SK-N-SH treated with all-trans-retinoic acid at 6 μM for 48 hours (cell line): Measurements from ENCODE around the gene JMJD1C.
A peak's percentile ranks its signal among the peaks of the same experiment; 100 is the strongest.

Source experiments
- ATAC-seq: fragments of 200-7000 bp; cut with Tn5 transposase; 3 replicates; pipeline ENCODE4 v1.9.1; 2020; ENCODE audit warnings: mild to moderate bottlenecking, moderate library complexity
- ARNTL ChIP-seq: fragments of 450-650 bp; formaldehyde crosslinking; IDR thresholded peaks from 2 replicates; pipeline ENCODE4 v1.5.0; 2020; ENCODE audit warnings: low read depth, mild to moderate bottlenecking, moderate library complexity, borderline replicate concordance
- BACH2 ChIP-seq: fragments of 250-450 bp; sonication (Bioruptor Pico); IDR thresholded peaks from 2 replicates; pipeline ENCODE4 v1.9.0; 2021; ENCODE audit warnings: mild to moderate bottlenecking, borderline replicate concordance
- CSDC2 ChIP-seq: fragments of 250-450 bp; sonication (Bioruptor Pico); IDR thresholded peaks from 2 replicates; pipeline ENCODE4 v1.5.0; 2020; ENCODE audit warnings: mild to moderate bottlenecking, moderate library complexity
- ESRRG ChIP-seq: fragments of 250-450 bp; sonication (Bioruptor Pico); IDR thresholded peaks from 2 replicates; pipeline ENCODE4 v1.6.1; 2021; ENCODE audit warnings: mild to moderate bottlenecking
- GLIS3 ChIP-seq: fragments of 250-450 bp; sonication (Bioruptor Pico); IDR thresholded peaks from 2 replicates; pipeline ENCODE4 v1.5.0; 2020; ENCODE audit warnings: mild to moderate bottlenecking, moderate library complexity
- ISL1 ChIP-seq: fragments of 250-450 bp; sonication (Bioruptor Pico); IDR thresholded peaks from 2 replicates; pipeline ENCODE4 v2.1.2; 2022; ENCODE audit warnings: mild to moderate bottlenecking, moderate library complexity
- OSR1 ChIP-seq: fragments of 250-450 bp; sonication (Bioruptor Pico); IDR thresholded peaks from 2 replicates; pipeline ENCODE4 v1.8.0; 2022; ENCODE audit warnings: moderate library complexity, mild to moderate bottlenecking, inconsistent platforms
- PPARA ChIP-seq: fragments of 250-450 bp; sonication (Bioruptor Pico); IDR thresholded peaks from 2 replicates; pipeline ENCODE4 v1.5.0; 2020; ENCODE audit warnings: mild to moderate bottlenecking, borderline replicate concordance
- RARB ChIP-seq: fragments of 250-450 bp; sonication (Bioruptor Pico); IDR thresholded peaks from 2 replicates; pipeline ENCODE4 v1.8.0; 2021; ENCODE audit warnings: mild to moderate bottlenecking, moderate library complexity
- SNAI2 ChIP-seq: fragments of 250-450 bp; sonication (Bioruptor Pico); IDR thresholded peaks from 2 replicates; pipeline ENCODE4 v1.5.0; 2020; ENCODE audit warnings: mild to moderate bottlenecking, moderate library complexity
- TCF4 ChIP-seq: fragments of 250-450 bp; sonication (Bioruptor Pico); IDR thresholded peaks from 2 replicates; pipeline ENCODE4 v1.8.0; 2021; ENCODE audit warnings: mild to moderate bottlenecking, moderate library complexity, borderline replicate concordance
- TOX ChIP-seq: fragments of 250-450 bp; sonication (Bioruptor Pico); IDR thresholded peaks from 2 replicates; pipeline ENCODE4 v1.8.0; 2021; ENCODE audit warnings: mild to moderate bottlenecking, moderate library complexity, borderline replicate concordance
- ZC3H10 ChIP-seq: fragments of 250-450 bp; sonication (Bioruptor Pico); IDR thresholded peaks from 2 replicates; pipeline ENCODE4 v1.5.1; 2021; ENCODE audit warnings: mild to moderate bottlenecking, moderate library complexity
- ZFP3 ChIP-seq: fragments of 250-450 bp; sonication (Bioruptor Pico); IDR thresholded peaks from 2 replicates; pipeline ENCODE4 v1.5.0; 2020; ENCODE audit warnings: mild to moderate bottlenecking, moderate library complexity
- ZFP30 ChIP-seq: fragments of 450-650 bp; formaldehyde crosslinking; IDR thresholded peaks from 2 replicates; pipeline ENCODE4 v1.5.0; 2022; ENCODE audit warnings: mild to moderate bottlenecking, moderate library complexity
- ZNF565 ChIP-seq: fragments of 450-650 bp; formaldehyde crosslinking; conservative IDR thresholded peaks from 2 replicates; pipeline ENCODE4 v1.5.0; 2020; ENCODE audit warnings: low read depth, mild to moderate bottlenecking, moderate library complexity
- ZNF70 ChIP-seq: fragments of 450-650 bp; formaldehyde crosslinking; IDR thresholded peaks from 2 replicates; pipeline ENCODE4 v1.5.0; 2020; ENCODE audit warnings: mild to moderate bottlenecking, moderate library complexity
- ZNF8 ChIP-seq: fragments of 450-650 bp; formaldehyde crosslinking; IDR thresholded peaks from 2 replicates; pipeline ENCODE4 v1.5.0; 2020; ENCODE audit warnings: mild to moderate bottlenecking, moderate library complexity
- TF ChIP-seq, protein P1 (sequence below): fragments of 250-450 bp; sonication (Bioruptor Pico); IDR thresholded peaks from 2 replicates; pipeline ENCODE4 v1.8.0; 2021; ENCODE audit warnings: low read depth, mild to moderate bottlenecking, moderate library complexity, borderline replicate concordance
- TF ChIP-seq, protein P2 (sequence below): fragments of 250-450 bp; sonication (Bioruptor Pico); IDR thresholded peaks from 2 replicates; pipeline ENCODE4 v1.5.1; 2020; ENCODE audit warnings: low read depth, mild to moderate bottlenecking, moderate library complexity
- TF ChIP-seq, protein P3 (sequence below): fragments of 250-450 bp; sonication (Bioruptor Pico); IDR thresholded peaks from 2 replicates; pipeline ENCODE4 v1.5.0; 2020; ENCODE audit warnings: mild to moderate bottlenecking, moderate library complexity
- TF ChIP-seq, protein P4 (sequence below): fragments of 250-450 bp; sonication (Bioruptor Pico); IDR thresholded peaks from 2 replicates; pipeline ENCODE4 v1.8.0; 2020; ENCODE audit warnings: mild to moderate bottlenecking, moderate library complexity, borderline replicate concordance
- TF ChIP-seq, protein P5 (sequence below): fragments of 250-450 bp; sonication (Bioruptor Pico); IDR thresholded peaks from 2 replicates; pipeline ENCODE4 v1.5.1; 2021; ENCODE audit warnings: mild to moderate bottlenecking, moderate library complexity

JMJD1C gene, protein sequence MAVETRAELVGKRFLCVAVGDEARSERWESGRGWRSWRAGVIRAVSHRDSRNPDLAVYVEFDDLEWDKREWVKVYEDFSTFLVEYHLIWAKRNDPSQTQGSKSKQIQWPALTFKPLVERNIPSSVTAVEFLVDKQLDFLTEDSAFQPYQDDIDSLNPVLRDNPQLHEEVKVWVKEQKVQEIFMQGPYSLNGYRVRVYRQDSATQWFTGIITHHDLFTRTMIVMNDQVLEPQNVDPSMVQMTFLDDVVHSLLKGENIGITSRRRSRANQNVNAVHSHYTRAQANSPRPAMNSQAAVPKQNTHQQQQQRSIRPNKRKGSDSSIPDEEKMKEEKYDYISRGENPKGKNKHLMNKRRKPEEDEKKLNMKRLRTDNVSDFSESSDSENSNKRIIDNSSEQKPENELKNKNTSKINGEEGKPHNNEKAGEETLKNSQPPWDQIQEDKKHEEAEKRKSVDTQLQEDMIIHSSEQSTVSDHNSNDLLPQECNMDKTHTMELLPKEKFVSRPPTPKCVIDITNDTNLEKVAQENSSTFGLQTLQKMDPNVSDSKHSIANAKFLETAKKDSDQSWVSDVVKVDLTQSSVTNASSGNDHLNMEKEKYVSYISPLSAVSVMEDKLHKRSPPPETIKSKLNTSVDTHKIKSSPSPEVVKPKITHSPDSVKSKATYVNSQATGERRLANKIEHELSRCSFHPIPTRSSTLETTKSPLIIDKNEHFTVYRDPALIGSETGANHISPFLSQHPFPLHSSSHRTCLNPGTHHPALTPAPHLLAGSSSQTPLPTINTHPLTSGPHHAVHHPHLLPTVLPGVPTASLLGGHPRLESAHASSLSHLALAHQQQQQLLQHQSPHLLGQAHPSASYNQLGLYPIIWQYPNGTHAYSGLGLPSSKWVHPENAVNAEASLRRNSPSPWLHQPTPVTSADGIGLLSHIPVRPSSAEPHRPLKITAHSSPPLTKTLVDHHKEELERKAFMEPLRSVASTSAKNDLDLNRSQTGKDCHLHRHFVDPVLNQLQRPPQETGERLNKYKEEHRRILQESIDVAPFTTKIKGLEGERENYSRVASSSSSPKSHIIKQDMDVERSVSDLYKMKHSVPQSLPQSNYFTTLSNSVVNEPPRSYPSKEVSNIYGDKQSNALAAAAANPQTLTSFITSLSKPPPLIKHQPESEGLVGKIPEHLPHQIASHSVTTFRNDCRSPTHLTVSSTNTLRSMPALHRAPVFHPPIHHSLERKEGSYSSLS (N-terminal part only)

DNA sequence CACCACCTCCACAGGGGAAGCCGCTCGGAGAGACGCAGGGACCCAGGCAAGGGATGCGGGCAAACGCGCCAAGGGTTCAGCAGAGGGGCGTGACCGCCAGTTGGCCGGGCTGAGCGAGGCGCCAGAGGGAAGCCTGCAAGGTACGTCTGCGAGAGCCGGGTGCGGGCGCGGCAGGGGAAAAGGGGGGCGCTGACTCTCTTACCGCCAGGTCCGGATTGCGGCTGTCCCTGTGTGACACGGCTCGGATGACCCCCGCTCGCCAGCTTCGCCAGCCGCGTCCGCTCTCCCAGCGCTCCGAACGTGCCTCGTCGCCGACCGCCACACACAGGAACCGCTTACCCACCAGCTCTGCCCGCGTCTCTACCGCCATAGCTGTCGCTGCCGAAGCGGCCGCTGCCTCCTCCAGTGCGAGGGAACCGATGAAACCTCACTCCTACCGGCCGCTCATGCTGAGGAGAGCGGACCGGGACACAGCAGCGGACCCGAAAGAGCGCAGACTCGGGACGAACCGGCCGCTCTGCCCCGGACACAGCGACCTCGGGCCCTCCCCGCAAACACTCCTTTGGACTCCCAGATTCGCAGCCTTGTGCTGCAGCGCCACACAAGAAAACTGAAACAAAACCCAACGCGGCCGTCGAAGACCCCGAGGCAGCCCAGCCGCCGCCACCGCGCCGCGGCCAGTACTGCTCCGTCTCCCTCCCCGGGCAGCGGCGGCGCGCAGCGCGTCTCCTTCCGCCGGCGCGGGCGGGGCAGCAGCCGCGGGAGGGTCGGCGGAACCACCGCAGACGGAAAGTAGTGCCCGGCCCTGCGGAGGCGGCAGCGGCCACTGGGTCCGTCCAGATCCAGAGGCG, at the start of gene JMJD1C:
TSS of gene JMJD1C (minus strand) at position 685 of the 851 bp plus-strand sequence. CDS start at position 370, 315 bp downstream.
- TF ChIP-seq, protein P1, sequence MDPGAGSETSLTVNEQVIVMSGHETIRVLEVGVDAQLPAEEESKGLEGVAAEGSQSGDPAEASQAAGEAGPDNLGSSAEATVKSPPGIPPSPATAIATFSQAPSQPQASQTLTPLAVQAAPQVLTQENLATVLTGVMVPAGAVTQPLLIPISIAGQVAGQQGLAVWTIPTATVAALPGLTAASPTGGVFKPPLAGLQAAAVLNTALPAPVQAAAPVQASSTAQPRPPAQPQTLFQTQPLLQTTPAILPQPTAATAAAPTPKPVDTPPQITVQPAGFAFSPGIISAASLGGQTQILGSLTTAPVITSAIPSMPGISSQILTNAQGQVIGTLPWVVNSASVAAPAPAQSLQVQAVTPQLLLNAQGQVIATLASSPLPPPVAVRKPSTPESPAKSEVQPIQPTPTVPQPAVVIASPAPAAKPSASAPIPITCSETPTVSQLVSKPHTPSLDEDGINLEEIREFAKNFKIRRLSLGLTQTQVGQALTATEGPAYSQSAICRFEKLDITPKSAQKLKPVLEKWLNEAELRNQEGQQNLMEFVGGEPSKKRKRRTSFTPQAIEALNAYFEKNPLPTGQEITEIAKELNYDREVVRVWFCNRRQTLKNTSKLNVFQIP (CRISPR knock-in tag) = no peak
- TF ChIP-seq GLIS3 (CRISPR knock-in tag) (no peak), ZNF565 (no peak), ZFP3 (0 out of 2 replicates have a peak, but pooled peaks have one; percentile 14), ZC3H10 (CRISPR knock-in tag) (no peak), ARNTL (CRISPR knock-in tag) (no peak), ZFP30 (CRISPR knock-in tag) (no peak), ISL1 (no peak), SNAI2 (CRISPR knock-in tag) (no peak), PPARA (CRISPR knock-in tag) (no peak), ZNF70 (CRISPR knock-in tag) (no peak), RARB (CRISPR knock-in tag) (no peak), ESRRG (CRISPR knock-in tag) (no peak), OSR1 (CRISPR knock-in tag) (no peak), ZNF8 (CRISPR knock-in tag) (peak; percentile 48; the same call in 1 of the 2 replicates), TCF4 (no peak), BACH2 (no peak), TOX (CRISPR knock-in tag) (no peak), CSDC2 (no peak)
- TF ChIP-seq, protein P2, sequence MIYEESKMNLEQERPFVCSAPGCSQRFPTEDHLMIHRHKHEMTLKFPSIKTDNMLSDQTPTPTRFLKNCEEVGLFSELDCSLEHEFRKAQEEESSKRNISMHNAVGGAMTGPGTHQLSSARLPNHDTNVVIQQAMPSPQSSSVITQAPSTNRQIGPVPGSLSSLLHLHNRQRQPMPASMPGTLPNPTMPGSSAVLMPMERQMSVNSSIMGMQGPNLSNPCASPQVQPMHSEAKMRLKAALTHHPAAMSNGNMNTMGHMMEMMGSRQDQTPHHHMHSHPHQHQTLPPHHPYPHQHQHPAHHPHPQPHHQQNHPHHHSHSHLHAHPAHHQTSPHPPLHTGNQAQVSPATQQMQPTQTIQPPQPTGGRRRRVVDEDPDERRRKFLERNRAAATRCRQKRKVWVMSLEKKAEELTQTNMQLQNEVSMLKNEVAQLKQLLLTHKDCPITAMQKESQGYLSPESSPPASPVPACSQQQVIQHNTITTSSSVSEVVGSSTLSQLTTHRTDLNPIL (CRISPR knock-in tag) = no peak
- TF ChIP-seq, protein P3, sequence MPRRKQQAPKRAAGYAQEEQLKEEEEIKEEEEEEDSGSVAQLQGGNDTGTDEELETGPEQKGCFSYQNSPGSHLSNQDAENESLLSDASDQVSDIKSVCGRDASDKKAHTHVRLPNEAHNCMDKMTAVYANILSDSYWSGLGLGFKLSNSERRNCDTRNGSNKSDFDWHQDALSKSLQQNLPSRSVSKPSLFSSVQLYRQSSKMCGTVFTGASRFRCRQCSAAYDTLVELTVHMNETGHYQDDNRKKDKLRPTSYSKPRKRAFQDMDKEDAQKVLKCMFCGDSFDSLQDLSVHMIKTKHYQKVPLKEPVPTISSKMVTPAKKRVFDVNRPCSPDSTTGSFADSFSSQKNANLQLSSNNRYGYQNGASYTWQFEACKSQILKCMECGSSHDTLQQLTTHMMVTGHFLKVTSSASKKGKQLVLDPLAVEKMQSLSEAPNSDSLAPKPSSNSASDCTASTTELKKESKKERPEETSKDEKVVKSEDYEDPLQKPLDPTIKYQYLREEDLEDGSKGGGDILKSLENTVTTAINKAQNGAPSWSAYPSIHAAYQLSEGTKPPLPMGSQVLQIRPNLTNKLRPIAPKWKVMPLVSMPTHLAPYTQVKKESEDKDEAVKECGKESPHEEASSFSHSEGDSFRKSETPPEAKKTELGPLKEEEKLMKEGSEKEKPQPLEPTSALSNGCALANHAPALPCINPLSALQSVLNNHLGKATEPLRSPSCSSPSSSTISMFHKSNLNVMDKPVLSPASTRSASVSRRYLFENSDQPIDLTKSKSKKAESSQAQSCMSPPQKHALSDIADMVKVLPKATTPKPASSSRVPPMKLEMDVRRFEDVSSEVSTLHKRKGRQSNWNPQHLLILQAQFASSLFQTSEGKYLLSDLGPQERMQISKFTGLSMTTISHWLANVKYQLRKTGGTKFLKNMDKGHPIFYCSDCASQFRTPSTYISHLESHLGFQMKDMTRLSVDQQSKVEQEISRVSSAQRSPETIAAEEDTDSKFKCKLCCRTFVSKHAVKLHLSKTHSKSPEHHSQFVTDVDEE = peak; percentile 53; the same call in 1 of the 2 replicates
- TF ChIP-seq, protein P4, sequence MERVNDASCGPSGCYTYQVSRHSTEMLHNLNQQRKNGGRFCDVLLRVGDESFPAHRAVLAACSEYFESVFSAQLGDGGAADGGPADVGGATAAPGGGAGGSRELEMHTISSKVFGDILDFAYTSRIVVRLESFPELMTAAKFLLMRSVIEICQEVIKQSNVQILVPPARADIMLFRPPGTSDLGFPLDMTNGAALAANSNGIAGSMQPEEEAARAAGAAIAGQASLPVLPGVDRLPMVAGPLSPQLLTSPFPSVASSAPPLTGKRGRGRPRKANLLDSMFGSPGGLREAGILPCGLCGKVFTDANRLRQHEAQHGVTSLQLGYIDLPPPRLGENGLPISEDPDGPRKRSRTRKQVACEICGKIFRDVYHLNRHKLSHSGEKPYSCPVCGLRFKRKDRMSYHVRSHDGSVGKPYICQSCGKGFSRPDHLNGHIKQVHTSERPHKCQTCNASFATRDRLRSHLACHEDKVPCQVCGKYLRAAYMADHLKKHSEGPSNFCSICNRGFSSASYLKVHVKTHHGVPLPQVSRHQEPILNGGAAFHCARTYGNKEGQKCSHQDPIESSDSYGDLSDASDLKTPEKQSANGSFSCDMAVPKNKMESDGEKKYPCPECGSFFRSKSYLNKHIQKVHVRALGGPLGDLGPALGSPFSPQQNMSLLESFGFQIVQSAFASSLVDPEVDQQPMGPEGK = no peak
- TF ChIP-seq, protein P5, sequence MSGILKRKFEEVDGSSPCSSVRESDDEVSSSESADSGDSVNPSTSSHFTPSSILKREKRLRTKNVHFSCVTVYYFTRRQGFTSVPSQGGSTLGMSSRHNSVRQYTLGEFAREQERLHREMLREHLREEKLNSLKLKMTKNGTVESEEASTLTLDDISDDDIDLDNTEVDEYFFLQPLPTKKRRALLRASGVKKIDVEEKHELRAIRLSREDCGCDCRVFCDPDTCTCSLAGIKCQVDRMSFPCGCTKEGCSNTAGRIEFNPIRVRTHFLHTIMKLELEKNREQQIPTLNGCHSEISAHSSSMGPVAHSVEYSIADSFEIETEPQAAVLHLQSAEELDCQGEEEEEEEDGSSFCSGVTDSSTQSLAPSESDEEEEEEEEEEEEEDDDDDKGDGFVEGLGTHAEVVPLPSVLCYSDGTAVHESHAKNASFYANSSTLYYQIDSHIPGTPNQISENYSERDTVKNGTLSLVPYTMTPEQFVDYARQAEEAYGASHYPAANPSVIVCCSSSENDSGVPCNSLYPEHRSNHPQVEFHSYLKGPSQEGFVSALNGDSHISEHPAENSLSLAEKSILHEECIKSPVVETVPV (CRISPR knock-in tag) = no peak
- TF ChIP-seq, all 23 proteins: peak for 3
- ATAC-seq = peak; percentile 86
